GM19438 (cell line): Measurements from ENCODE around the gene TCF4.

Source experiments
- ATAC-seq: cut with Tn5 transposase; IDR thresholded peaks from one replicate; pipeline ENCODE4 v1.9.1; 2021; ENCODE audit warnings: low read depth; ENCODE audit not compliant: unreplicated experiment

The TCF4 gene

DNA sequence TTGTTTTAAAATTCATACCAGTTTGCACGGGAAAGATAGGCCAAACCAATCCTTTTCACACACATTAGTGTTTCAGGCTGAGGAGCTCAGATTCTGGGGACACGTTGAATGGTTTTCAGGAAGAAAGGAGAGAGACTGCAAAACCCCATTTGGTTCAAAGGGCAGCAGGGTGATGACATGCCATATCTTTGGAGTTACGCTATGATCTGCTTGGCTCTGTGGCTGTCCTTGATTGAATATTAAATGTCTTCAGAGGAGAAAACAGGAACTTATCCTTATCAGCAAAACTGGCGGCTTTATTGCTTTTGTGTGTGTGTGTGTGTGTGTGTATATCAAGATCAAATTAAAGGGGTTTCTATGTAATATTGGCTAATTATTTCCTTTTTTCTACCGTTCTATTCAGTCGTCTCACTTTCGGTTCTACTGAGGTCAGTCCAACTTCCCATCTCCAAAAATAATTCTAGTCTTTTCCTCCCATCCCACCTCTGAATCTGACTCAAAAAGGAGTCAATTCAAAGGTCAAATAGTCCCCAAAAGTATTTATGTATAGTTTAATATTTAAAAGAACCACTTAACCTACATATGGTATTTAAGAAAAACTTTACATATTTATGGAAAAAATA is 335.8 kb downstream of the TCF4 start:
- ATAC-seq = no peak

DNA sequence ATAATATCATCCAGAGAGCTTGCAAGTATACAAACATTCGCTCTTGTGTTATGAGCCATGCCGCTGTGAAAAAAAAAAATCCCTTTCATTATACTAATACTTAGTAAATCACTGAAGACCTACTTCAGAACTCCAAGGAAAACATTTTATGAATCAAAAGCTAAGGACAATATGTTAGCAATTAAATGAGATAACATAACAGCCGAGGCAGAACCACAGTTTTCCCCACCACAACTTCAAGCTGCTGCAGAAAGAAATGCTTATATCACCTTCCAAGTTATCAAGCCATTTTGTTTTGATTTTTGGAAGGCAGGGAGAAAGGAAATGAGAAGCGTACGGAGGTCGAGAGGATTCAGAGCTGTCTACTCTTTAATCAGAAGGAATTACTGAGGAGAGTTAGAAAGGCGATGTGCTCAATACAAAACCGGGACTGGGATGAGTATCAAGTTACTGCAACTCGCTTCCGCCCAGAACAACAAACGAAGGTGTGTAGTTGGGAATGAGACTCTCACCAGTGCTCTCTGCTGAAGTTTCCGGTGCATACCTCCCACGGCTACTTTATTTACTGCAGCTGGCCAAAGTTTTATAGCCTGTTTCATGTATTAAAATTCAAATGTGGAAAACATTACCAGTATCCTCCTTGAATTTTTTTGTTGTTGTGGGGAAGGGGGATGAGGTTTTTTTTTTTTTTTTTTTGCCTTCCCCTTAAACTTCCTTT is 336.6 kb downstream of the TCF4 start:
- no peak for ATAC-seq

DNA sequence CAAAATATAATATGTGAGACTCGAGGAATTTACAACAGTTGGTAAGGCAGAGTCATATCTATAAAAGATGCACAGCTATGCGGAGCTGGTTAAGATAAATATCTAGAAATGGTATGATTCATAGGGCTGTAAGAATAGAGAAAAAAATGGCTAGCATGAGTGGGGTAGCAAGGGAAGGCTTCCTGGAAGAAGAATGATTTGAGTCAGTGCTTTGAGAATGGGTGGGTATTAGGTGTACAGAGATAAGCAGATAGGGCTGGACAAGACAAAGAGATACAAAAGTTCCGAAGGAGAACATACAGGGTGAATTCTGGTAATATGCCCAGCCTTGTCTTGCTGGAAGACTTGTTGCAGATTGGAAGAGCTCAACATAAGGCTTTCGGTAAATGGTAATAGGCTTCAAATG is 337.2 kb downstream of the TCF4 start:
- ATAC-seq = no peak

DNA sequence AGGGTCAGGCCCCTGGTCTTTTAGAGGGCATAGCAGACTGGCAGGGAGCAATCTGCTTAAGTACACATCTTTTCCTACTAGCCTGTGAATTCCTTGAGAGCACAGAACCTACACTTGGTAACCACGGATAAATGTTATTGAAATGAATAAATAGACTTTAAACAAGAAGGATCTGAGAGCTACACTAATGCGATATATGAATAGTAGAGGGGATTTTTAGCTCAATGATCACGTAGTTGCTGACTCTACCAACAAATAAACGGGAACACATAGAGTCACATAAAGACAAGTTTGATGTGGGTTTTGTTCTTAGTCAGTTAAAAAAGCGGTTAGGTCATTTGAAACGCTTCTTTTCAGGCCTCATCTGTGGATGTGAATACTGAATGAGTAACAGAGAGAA is 338.4 kb downstream of the TCF4 start:
- ATAC-seq = no peak

DNA sequence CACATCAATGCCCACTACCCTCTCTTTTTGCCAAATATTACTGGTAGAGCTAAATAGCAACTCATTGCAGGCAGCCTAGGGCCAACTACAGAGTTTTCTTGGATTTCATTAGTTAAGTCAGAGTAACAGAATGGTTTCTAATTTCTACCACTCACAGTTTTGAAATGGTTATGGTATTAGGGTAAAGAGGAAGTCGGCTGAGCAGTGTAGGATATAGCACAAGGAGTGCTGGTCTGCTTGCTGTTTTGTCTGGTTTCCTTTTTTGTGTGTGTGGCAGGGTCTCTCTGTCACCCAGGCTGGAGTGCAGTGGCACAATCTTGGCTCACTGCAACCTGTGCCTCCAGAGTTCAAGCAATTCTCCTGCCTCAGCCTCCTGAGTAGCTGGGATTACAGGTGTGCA is 339.5 kb downstream of the TCF4 start:
- no peak for ATAC-seq

DNA sequence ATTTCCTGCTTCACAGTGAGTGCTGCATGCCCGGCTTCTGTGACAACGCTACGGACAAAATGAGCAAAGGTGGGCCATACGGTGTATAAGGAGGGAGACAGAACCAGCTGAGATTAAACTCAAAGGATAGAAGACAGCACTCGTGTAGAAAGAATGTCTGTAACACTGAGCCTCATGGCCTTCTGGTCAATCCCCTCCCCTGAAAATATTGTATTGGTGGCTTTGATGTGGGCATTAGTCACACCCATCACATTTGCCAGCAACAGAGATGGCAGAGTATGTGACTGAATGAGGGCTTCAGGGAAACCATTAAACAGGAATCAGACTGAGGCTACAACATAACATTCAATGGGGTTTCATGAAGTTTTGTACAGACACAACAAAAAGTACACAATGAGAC is 341.0 kb downstream of the TCF4 start:
- ATAC-seq = no peak

DNA sequence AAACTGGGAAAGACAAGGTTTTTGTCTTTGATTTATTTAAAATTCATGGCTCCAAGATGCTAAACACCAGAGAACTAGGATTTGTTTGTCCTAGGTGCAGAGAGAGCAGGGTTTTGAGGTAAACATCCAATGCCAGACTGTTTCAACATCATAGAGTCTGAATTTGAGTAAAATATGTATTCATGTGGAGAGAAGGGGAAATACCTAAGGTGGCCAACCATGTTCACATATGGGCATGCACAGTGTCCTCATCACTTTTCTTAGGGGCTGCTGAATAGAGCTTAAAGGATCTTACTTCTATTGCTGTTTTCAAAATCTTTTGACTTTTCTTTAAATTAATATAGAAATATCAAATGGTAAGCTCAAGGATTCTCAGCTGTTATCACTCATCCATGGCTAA is 341.7 kb downstream of the TCF4 start:
- no peak for ATAC-seq

DNA sequence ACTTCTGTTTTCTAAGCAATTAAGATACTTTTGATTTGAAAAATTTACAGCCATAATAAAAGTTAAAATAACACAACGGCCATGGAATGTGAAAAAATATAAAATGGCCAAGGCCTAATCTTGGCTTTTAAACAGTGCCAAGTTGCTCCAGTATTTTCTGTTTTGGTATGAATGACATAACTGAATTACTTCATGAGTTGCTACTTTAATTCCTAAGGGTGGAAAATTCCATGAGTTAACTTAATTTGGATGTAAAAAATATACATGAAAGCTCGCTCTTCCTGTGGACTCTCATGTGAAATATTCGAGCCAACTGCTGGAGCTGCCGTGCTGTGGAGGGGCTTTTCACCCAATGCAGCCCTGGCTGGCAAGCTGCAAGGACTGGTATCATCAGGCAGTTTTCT is 342.8 kb downstream of the TCF4 start:
- ATAC-seq = no peak

DNA sequence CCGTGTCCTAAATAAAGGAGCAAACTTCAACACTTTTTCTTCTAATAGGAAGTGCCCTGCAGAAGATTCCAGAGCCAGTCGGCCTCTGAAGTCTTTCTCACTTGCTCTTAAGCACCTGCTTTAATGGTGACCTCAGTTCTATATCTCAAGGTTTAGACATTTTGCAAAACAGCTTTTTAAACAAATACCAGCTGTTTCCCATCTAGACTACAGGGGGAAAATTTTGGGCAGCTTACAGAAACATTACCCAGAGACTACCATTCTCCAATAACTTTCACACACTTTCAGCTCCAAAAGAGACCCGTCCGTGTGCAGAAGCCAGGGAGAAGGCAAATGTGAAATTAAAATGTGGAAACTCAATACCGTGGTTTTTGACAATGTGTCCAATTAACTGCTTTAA is 343.4 kb downstream of the TCF4 start:
- ATAC-seq = no peak

DNA sequence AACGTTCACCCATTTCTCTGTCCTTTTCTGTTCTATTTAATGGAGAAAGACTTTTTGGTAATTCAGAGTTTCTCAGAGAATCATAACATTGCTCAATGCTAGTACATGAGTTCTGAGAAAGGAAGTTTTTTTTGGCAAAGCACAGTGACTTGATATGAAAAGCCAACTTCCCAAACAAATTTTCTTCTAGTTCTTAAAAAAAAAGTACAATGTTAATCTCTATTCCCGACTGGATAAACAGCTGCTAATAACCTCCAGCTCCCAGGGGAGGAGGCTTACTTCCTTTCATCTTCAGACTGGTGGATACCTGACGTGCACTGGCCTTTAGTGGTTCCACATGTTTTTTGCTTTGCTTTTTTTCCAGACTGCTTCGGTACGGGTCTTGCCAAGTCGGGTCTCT is 344.1 kb downstream of the TCF4 start:
- ATAC-seq = no peak

DNA sequence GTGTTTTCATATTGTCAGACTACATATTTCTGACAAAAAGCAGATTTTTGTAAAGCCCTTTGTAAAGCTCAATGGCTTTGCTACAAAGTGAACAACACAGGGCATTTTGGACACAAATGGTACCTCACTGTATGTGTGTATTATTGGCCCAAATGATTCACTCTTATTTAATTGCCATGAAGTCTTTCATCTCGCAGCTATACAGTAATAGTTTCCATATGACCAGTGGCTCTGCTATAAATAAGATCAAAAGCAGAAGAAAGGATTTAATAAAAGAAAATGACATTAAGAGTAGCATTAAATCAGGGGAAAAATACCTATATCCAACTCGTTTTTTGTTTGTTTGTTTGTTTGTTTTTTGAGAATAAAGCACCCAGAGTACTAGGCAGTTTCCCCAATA is 344.7 kb downstream of the TCF4 start:
- ATAC-seq = no peak

DNA sequence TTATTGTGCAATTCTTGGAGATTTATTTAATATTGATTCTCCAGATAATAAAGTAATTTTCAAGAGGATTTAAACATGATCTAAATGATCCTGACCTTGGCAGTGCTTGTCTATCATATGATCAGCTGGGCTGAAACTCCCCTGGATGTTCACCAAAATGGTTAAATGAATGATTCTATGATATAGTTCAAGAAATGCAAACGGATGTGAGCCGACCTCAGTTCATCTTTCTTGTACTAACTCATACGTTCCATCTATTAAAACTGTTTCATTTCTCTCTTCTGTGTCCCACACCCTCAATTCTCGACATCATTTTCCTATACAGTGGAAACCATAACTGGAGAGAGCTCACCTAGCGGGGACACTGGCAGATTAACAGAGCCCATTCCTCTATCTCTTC is 347.0 kb downstream of the TCF4 start:
- no peak for ATAC-seq

DNA sequence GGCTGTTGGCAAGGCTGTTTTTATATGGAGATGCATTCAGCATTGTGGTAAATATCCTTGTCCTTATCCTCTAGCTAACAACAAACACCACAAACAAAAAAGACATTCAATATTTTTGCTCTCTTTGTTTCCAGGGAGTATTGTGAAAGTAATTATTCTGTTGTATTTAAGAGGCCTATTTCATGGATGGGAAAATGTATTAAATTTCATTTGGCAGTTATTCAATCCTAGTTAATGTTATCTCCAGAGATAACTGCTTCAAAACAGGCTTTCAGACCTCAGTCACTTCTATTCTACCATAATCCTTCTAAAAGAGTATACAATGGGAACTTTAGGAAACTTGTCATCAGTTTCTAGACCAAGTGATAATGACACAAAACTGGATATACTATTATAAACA is 348.3 kb downstream of the TCF4 start:
- ATAC-seq = no peak

DNA sequence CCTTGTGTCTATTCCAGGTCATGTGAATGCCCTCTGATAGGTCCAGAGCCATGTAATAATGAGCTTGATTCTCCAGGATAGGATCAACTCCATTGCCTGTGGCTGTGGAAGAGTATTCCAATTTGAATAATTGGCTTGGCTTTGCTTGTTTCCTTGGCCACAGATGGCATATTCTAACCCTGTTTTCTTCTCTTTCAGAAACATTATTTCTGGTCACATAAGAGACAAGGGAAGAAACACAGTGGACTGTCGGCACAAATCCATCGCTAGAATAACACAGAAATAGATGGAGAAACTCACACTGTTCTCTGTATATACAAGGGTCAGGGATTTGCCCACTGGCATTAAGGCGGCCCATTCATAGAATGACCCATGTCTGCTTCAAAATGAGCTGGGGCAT is 350.3 kb downstream of the TCF4 start:
- no peak for ATAC-seq

DNA sequence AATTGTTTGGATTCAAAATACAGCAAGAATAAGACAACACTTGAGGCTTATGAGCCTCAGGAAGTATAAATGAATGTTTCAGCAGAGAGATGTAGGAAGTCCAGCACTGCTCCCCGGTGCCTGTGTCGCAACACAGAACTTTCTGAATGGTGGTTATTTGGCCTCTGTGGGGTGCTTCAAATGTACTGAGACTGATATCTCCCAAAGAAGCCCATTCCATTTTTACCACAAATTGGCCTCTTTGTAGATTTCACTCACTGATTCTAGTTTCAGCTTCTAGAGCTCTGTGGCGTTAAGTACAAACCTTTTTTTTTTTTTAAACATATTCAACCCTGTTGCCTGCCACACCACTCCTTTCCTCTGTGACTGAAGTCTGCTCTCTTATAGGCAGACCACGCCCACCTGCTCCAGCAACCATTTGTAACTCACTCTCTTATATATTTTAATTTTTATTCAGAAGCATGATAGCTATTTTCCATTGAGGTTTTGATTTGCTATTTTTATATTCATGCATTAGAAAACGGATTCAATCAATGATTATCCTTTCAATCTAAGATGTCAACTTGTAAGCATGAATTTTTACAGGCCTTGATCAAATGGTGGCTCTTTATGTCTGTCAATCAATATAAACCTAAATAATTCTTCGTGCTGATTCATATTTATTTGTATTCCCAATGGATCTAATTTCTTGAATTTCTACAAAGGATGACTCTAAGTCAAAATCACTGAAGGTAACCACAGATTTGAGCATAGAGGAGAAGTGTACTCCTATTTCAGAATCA is 351.7 kb downstream of the TCF4 start:
- ATAC-seq = peak; percentile 60

DNA sequence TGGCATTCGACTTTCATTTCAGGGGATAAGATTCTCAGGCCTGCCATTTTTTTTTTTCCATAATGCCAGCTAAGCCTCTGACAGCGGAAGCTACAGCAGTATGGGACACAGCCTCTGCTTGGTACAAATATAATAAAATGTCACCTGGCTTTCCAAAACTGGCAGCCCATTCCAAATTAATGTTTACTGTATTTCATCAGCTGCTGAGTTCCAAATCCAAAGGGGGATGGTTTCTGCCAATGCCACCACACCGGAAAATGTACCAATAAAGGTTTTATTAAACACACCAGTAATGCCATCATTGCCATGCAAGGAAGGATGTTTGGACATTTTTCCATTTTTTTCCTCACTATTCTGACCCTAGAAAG is 352.9 kb downstream of the TCF4 start:
- no peak for ATAC-seq

DNA sequence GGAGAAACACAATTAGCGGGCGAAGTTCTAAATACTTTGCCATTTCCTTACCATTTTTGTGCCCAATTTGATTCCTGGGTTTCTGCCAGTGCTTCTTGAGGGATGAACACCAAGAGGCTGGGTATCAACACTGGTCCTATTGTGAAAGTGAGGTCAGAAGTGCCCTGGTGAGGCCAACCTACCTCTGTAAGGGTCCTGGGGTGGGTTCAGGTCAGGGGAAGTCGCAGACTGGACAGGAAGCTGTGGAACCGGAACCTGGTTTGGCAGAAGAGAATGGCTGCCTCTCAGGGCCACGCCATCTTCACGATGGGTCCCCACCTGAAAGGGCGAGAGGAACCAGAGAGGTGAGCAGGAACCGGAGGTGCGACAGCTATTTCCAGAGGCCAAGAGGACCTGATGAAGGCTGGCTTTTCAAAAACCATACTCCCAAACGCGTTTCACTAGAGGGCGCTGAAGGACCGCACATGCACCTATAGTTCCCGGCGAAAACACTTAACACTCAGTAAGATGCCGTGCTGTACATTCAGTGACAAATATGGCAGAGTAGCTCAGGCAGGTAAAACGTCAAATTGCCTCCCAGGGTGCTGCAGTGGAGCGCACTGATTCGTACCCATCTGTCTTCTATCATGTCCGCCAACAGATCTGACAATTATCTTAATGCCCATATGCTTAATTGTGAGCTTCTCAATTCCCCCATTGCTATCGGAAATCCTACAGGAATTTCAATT is 353.5 kb downstream of the TCF4 start:
- ATAC-seq = peak; percentile 59

DNA sequence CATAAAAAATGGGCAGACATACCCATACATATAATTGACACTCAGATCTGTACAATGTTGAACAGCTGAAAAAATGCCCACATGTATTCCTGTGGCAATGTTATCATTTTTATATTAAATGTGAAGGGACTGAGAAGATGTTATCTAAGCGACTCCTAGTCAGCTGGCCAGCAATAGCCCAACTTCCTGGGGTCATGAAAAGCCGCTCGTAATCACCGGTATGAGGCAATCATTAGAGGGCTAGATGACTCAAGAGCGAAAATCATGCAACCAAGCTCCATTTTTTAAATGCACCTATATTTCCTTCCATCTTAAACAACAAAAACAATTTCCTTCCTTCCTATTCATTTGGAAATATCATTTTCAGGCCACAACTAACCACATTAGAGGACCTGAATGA is 354.1 kb downstream of the TCF4 start:
- no peak for ATAC-seq

DNA sequence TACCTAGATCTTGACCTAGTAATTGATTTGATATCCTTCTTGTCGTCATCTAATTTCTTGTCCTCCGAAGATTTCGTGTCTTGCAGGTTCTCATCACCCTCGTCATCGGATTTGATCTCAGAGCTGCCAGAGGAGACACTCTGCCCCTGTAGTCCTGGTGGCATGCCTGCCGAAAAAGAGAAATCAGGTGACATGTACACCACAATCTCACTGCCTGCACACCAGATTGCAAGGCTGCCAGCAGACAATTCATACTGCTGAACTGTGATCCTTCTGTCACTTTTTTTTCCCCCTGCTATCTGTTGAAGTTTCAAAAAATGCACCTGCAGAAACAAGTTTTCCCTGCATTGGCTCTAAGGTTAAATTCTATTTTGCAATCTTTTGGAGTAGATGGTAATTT is 355.5 kb downstream of the TCF4 start:
- ATAC-seq = no peak

DNA sequence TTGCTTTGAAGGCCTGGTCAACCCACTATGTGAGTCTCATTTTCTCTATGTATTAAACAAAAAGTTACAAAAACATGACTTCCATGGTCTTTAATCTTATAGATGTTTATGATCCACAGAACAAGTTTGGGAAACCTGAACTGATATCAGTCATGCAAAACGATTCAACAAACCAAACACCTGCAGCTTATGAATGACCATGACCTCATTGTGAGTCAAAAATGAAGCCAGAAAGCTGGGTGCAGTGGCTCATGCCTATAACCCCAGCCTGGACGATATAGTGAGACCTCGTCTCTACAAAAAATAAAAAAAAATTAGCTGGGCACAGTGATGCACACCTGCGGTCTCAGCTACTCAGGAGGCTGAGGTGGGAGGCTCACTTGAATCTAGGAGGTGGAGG is 358.3 kb downstream of the TCF4 start:
- ATAC-seq = no peak

DNA sequence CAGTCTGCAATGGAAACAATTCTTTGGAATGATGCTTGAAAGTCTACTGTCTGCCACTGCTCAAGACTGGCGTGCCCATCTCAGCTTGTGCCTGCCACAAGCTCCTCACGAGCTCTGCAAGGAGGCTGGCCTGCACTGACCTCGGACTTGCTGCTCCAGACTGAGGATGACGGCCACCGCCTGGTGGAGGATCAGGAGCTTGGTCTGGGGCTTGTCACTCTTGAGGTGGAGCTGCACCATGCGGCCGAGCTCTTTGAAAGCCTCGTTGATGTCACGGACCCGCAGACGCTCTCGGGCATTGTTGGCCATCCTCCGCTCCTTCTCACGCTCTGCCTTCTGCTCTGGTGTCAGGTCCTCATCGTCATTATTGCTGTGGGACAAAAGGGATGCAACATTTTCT is 359.3 kb downstream of the TCF4 start:
- no peak for ATAC-seq
